SKM-1 treated with dmso at 0.1 percent for 144 hours (cell line): ENCODE data around the gene DTNBP1.

Experiments
- DNase-seq: peaks from one replicate; lab custom pipeline; 2025; ENCODE audit not compliant: unreplicated experiment; lab: John Stamatoyannopoulos, UW

The DTNBP1 gene

GRCh38 chr6:15594512-15595259 lies 68.1 kb downstream of the DTNBP1 start:
- DNase-seq = no peak

GRCh38 chr6:15593798-15594197 lies 69.0 kb downstream of the DTNBP1 start:
- no peak for DNase-seq

- DNase-seq = no peak
Measured at GRCh38 chr6:15592610-15593009, 70.2 kb downstream of the DTNBP1 start.

- DNase-seq = no peak
Measured at GRCh38 chr6:15588971-15589634, 73.7 kb downstream of the DTNBP1 start.

- no peak for DNase-seq
Measured at GRCh38 chr6:15586503-15586902, 76.3 kb downstream of the DTNBP1 start.

GRCh38 chr6:15585760-15586214 lies 77.0 kb downstream of the DTNBP1 start:
- DNase-seq = no peak

GRCh38 chr6:15582499-15582898 lies 80.3 kb downstream of the DTNBP1 start:
- no peak for DNase-seq

- DNase-seq = no peak
Measured at GRCh38 chr6:15581751-15582150, 81.1 kb downstream of the DTNBP1 start.

GRCh38 chr6:15580326-15580725 lies 82.5 kb downstream of the DTNBP1 start:
- no peak for DNase-seq

- DNase-seq = no peak
Measured at GRCh38 chr6:15578716-15579391, 84.0 kb downstream of the DTNBP1 start.

- DNase-seq = no peak
Measured at GRCh38 chr6:15577550-15578171, 85.2 kb downstream of the DTNBP1 start.

GRCh38 chr6:15577106-15577505 lies 85.7 kb downstream of the DTNBP1 start:
- no peak for DNase-seq

- no peak for DNase-seq
Measured at GRCh38 chr6:15575357-15576033, 87.3 kb downstream of the DTNBP1 start.

GRCh38 chr6:15574486-15574885 lies 88.3 kb downstream of the DTNBP1 start:
- no peak for DNase-seq

GRCh38 chr6:15574023-15574422 lies 88.8 kb downstream of the DTNBP1 start:
- no peak for DNase-seq

GRCh38 chr6:15573384-15573783 lies 89.4 kb downstream of the DTNBP1 start:
- DNase-seq = no peak

- DNase-seq = no peak
Measured at GRCh38 chr6:15572296-15573016, 90.4 kb downstream of the DTNBP1 start.

- no peak for DNase-seq
Measured at GRCh38 chr6:15570171-15570570, 92.7 kb downstream of the DTNBP1 start.

GRCh38 chr6:15569035-15569995 lies 93.5 kb downstream of the DTNBP1 start:
- DNase-seq = no peak
